ENCODE results near the gene CCDC74A. TPM values are rescaled to one million over a fixed set of nuclear protein-coding genes. Genes with fewer than 3 reads are reported as not detected.

CCDC74A gene
- total and polyA plus RNA-seq, 9 of the 15 experiments (the other 6 are each of a cell fraction or from before 2014, with no cell fraction given): 1.1 to 38.1 (median 9.6) TPM

DNA sequence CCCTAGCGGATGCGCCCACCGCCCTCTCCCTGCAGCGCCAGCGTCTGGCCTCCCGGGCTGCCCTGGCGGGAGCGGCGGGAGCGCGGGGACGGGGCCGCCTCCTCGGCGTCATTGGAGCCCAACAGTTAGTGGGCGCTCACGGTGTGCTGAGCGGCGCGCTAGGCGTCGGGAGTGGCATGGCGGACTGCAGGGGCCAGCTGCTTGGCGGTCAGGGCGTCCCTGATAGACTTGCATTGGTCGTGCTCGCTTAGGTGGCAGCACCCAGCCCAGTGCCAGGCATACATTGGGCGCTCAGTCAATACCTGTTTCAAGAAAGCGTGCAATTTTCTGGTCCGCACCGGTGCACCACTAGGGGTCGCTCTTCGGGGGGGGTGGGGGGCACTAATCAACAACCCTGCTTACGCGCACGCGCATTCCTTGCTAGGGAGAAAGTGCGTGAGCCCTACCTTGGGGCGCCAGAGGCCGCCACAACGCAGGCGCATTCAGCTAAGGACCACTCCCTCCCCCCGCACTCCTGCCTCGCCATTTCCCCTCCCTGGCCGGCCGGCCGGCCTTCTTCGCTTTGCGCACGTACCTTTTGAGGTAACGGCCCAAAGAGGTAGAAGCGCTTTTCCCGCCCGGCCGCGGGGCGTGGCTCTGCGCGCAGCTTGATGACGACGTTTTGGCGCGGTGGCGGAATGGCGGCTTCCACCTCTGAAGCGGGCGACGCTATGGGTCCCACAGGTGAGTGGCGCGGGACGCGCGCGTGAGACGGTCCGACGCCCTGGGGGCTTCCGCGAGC is 35.1 kb upstream of the CCDC74A start (continued):
- TF ChIP-seq, protein P1, sequence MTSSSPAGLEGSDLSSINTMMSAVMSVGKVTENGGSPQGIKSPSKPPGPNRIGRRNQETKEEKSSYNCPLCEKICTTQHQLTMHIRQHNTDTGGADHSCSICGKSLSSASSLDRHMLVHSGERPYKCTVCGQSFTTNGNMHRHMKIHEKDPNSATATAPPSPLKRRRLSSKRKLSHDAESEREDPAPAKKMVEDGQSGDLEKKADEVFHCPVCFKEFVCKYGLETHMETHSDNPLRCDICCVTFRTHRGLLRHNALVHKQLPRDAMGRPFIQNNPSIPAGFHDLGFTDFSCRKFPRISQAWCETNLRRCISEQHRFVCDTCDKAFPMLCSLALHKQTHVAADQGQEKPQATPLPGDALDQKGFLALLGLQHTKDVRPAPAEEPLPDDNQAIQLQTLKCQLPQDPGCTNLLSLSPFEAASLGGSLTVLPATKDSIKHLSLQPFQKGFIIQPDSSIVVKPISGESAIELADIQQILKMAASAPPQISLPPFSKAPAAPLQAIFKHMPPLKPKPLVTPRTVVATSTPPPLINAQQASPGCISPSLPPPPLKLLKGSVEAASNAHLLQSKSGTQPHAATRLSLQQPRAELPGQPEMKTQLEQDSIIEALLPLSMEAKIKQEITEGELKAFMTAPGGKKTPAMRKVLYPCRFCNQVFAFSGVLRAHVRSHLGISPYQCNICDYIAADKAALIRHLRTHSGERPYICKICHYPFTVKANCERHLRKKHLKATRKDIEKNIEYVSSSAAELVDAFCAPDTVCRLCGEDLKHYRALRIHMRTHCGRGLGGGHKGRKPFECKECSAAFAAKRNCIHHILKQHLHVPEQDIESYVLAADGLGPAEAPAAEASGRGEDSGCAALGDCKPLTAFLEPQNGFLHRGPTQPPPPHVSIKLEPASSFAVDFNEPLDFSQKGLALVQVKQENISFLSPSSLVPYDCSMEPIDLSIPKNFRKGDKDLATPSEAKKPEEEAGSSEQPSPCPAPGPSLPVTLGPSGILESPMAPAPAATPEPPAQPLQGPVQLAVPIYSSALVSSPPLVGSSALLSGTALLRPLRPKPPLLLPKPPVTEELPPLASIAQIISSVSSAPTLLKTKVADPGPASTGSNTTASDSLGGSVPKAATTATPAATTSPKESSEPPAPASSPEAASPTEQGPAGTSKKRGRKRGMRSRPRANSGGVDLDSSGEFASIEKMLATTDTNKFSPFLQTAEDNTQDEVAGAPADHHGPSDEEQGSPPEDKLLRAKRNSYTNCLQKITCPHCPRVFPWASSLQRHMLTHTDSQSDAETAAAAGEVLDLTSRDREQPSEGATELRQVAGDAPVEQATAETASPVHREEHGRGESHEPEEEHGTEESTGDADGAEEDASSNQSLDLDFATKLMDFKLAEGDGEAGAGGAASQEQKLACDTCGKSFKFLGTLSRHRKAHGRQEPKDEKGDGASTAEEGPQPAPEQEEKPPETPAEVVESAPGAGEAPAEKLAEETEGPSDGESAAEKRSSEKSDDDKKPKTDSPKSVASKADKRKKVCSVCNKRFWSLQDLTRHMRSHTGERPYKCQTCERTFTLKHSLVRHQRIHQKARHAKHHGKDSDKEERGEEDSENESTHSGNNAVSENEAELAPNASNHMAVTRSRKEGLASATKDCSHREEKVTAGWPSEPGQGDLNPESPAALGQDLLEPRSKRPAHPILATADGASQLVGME (CRISPR knock-in tag; IDR thresholded peaks at IDR 0.05): no peak
- TF ChIP-seq ZNF121 (CRISPR knock-in tag; conservative IDR thresholded peaks at IDR 0.05) (no peak), ZNF124 (CRISPR knock-in tag; IDR thresholded peaks at IDR 0.05) (no peak), CBX3 (IDR thresholded peaks at IDR 0.05; ENCODE audit: borderline replicate concordance in 1 of 2, low read length in 2 of 2) (no peak; a peak in 1 of 3 replicates), CBFB (CRISPR knock-in tag; IDR thresholded peaks at IDR 0.05) (no peak), PURB (CRISPR knock-in tag; IDR thresholded peaks at IDR 0.05; ENCODE audit: low read depth) (no peak), LEF1 (IDR thresholded peaks at IDR 0.05) (no peak), SP2 (IDR thresholded peaks at IDR 0.05; ENCODE audit: extremely low read depth, low read depth, low read length, poor library complexity, severe bottlenecking) (no peak), JUND (IDR thresholded peaks at IDR 0.05; ENCODE audit: borderline replicate concordance, low read depth, low read length) (peak; percentile 58; the same call in 1 of the 2 replicates), JUND (tag; IDR thresholded peaks at IDR 0.05; ENCODE audit: borderline replicate concordance, low read depth, low read length) (no peak; the same call in 2 of the 3 replicates), EWSR1 (IDR thresholded peaks at IDR 0.05; ENCODE audit: borderline replicate concordance, low read depth, partially characterized antibody) (no peak), PHB (CRISPR knock-in tag; IDR thresholded peaks at IDR 0.05) (no peak), MEIS2 (IDR thresholded peaks at IDR 0.05; ENCODE audit: partially characterized antibody) (peak; percentile 55), ZFP30 (CRISPR knock-in tag; IDR thresholded peaks at IDR 0.05; ENCODE audit: borderline replicate concordance) (no peak)
- TF ChIP-seq, protein P2, sequence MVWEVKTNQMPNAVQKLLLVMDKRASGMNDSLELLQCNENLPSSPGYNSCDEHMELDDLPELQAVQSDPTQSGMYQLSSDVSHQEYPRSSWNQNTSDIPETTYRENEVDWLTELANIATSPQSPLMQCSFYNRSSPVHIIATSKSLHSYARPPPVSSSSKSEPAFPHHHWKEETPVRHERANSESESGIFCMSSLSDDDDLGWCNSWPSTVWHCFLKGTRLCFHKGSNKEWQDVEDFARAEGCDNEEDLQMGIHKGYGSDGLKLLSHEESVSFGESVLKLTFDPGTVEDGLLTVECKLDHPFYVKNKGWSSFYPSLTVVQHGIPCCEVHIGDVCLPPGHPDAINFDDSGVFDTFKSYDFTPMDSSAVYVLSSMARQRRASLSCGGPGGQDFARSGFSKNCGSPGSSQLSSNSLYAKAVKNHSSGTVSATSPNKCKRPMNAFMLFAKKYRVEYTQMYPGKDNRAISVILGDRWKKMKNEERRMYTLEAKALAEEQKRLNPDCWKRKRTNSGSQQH (CRISPR knock-in tag; IDR thresholded peaks at IDR 0.05): 0 out of 2 replicates have a peak, but pooled peaks have one; percentile 26
- TF ChIP-seq, protein P3, sequence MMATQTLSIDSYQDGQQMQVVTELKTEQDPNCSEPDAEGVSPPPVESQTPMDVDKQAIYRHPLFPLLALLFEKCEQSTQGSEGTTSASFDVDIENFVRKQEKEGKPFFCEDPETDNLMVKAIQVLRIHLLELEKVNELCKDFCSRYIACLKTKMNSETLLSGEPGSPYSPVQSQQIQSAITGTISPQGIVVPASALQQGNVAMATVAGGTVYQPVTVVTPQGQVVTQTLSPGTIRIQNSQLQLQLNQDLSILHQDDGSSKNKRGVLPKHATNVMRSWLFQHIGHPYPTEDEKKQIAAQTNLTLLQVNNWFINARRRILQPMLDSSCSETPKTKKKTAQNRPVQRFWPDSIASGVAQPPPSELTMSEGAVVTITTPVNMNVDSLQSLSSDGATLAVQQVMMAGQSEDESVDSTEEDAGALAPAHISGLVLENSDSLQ (IDR thresholded peaks at IDR 0.05): 0 out of 2 replicates have a peak, but pooled peaks have one; percentile 4
- TF ChIP-seq, protein P4, sequence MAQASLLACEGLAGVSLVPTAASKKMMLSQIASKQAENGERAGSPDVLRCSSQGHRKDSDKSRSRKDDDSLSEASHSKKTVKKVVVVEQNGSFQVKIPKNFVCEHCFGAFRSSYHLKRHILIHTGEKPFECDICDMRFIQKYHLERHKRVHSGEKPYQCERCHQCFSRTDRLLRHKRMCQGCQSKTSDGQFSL (CRISPR knock-in tag; IDR thresholded peaks at IDR 0.05): peak; percentile 98
- TF ChIP-seq, protein P4 (tag; IDR thresholded peaks at IDR 0.05): peak in 1 of 2 experiments; percentile 97; a peak in 2 of 4 replicates

All from K562 (cell line).